ENCODE results near the gene GRB7.

The GRB7 gene

GRCh38 chr17:39755554-39756379 is 18.0 kb downstream of the GRB7 start:
- peak overlapping the region; percentile 69 for H2BK5ac ChIP-seq (ENCODE audit: low read length)
- H3K4me3 ChIP-seq (ENCODE audit: low read length in 2 of 2), result peak overlapping the region in 1 of 2 donors; percentile 61
- no peak overlapping the region for H2BK12ac ChIP-seq (ENCODE audit: low read length)
- no peak overlapping the region for H3K4ac ChIP-seq (ENCODE audit: low read length)
- H3K4me2 ChIP-seq (ENCODE audit: insufficient read depth, low read length, poor library complexity, severe bottlenecking), result no peak overlapping the region
- peak overlapping the region; percentile 100 for H2AFZ ChIP-seq (ENCODE audit: low read length)
- no peak overlapping the region for H4K8ac ChIP-seq (ENCODE audit: low read depth, low read length)
- peak overlapping the region; percentile 37 for H2BK15ac ChIP-seq (ENCODE audit: low read length)
- no peaks in the 10 kb centered on the region for H3K36me3 ChIP-seq (replicated peaks in 1 of 2; ENCODE audit: control insufficient read depth in 2 of 2, insufficient read depth in 2 of 2, low read length in 2 of 2)
- no peak overlapping the region for H3K14ac ChIP-seq (ENCODE audit: low read length)
- peaks cover 2 to 6% of the 10 kb centered on the region in 2 donors for H3K4me1 ChIP-seq (ENCODE audit: control insufficient read depth in 2 of 2, insufficient read depth in 1 of 2, low read depth in 1 of 2, low read length in 2 of 2)
- H2BK120ac ChIP-seq (ENCODE audit: low read depth, low read length), result no peak overlapping the region
- H3K79me1 ChIP-seq (ENCODE audit: low read depth, low read length), result no peaks in the 10 kb centered on the region
- H2AK5ac ChIP-seq (ENCODE audit: low read depth, low read length), result peak overlapping the region; percentile 83
- DNase-seq (ENCODE audit: low spot score), result no peak
- no peak overlapping the region for H4K91ac ChIP-seq (ENCODE audit: low read depth, low read length, poor library complexity)
- peaks cover 2% of the 10 kb centered on the region in 2 donors for H3K9me3 ChIP-seq (replicated peaks in 1 of 2; ENCODE audit: control insufficient read depth in 2 of 2, insufficient read depth in 1 of 2, low read depth in 1 of 2, low read length in 2 of 2)
- H3K27me3 ChIP-seq (ENCODE audit: control insufficient read depth in 3 of 3, insufficient read depth in 3 of 3, low read depth in 1 of 3, low read length in 3 of 3), result peaks cover 0 to 61% (median 20%) of the 10 kb centered on the region in 3 experiments
- H3K18ac ChIP-seq (ENCODE audit: low read length), result peak overlapping the region; percentile 61
- no peak overlapping the region for H3K23ac ChIP-seq (ENCODE audit: low read depth, low read length, poor library complexity)
- no CpG with 5 or more reads among the region's 18 CpGs for WGBS, 2 donors (ENCODE audit: extremely low coverage in 2 of 2, insufficient read length in 2 of 2, insufficient replicate concordance in 1 of 2)
- no peak overlapping the region for H3K27ac ChIP-seq (replicated peaks; ENCODE audit: low read length)
- H3K9ac ChIP-seq (ENCODE audit: low read depth, low read length, poor library complexity), result peak overlapping the region; percentile 74

DNA sequence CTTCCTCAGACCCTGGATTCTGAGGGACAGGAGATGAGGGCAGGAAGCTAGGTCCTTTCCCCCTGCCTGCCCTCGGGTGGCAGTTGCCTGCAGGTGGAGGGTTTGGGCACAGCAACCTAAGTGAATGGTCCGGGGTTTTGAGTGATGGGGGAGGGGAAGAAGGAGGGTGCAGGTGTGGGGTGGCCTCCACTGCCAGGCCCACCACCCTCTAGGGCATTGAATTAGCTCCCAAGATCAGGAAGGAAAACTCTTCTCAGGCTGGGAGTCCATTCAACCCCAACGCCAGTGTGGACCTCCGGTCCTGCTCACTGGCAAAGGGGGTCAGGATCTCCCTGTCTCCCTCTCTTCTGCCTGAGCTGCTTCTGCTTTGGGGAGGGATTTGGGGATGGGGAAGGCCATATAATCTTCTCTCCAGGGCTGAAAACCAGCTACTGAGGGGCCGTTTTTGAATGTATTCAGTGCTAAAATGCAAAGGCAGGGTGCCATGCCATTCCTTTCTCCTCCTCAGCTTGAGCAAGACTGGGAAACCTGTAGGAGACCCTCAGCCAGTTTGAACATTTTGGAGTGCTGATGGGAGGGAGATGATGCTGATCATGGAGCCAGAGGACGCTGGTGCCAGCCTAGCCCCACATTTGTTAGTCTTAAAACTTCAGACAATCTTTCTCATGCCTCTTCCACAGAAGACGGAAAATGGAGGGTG is 18.8 kb downstream of the GRB7 start:
- H2BK5ac ChIP-seq (ENCODE audit: low read length), result peak overlapping the region; percentile 69
- H2AFZ ChIP-seq (ENCODE audit: low read length), result no peak overlapping the region
- DNase-seq (ENCODE audit: low spot score), result no peak
- peaks cover 2% of the 10 kb centered on the region in 2 donors for H3K9me3 ChIP-seq (replicated peaks in 1 of 2; ENCODE audit: control insufficient read depth in 2 of 2, insufficient read depth in 1 of 2, low read depth in 1 of 2, low read length in 2 of 2)
- H3K27ac ChIP-seq (replicated peaks; ENCODE audit: low read length), result no peak overlapping the region
- H2BK12ac ChIP-seq (ENCODE audit: low read length), result no peak overlapping the region
- no peaks in the 10 kb centered on the region for H3K36me3 ChIP-seq (replicated peaks in 1 of 2; ENCODE audit: control insufficient read depth in 2 of 2, insufficient read depth in 2 of 2, low read length in 2 of 2)
- no peaks in the 10 kb centered on the region for H3K79me1 ChIP-seq (ENCODE audit: low read depth, low read length)
- H3K4ac ChIP-seq (ENCODE audit: low read length), result no peak overlapping the region
- peak overlapping the region; percentile 74 for H3K9ac ChIP-seq (ENCODE audit: low read depth, low read length, poor library complexity)
- peak overlapping the region; percentile 37 for H2BK15ac ChIP-seq (ENCODE audit: low read length)
- H3K4me3 ChIP-seq (ENCODE audit: low read length in 2 of 2), result no peak overlapping the region
- H3K23ac ChIP-seq (ENCODE audit: low read depth, low read length, poor library complexity), result no peak overlapping the region
- H3K18ac ChIP-seq (ENCODE audit: low read length), result peak overlapping the region; percentile 61
- no peak overlapping the region for H3K14ac ChIP-seq (ENCODE audit: low read length)
- WGBS, 2 donors (ENCODE audit: extremely low coverage in 2 of 2, insufficient read length in 2 of 2, insufficient replicate concordance in 1 of 2), result no CpG with 5 or more reads among the region's 7 CpGs
- H3K4me2 ChIP-seq (ENCODE audit: insufficient read depth, low read length, poor library complexity, severe bottlenecking), result no peak overlapping the region
- H3K27me3 ChIP-seq (ENCODE audit: control insufficient read depth in 3 of 3, insufficient read depth in 3 of 3, low read depth in 1 of 3, low read length in 3 of 3), result peaks cover 0 to 59% (median 20%) of the 10 kb centered on the region in 3 experiments
- no peak overlapping the region for H4K91ac ChIP-seq (ENCODE audit: low read depth, low read length, poor library complexity)
- H4K8ac ChIP-seq (ENCODE audit: low read depth, low read length), result no peak overlapping the region
- H2AK5ac ChIP-seq (ENCODE audit: low read depth, low read length), result peak overlapping the region; percentile 83
- no peak overlapping the region for H2BK120ac ChIP-seq (ENCODE audit: low read depth, low read length)
- peaks cover 2 to 4% of the 10 kb centered on the region in 2 donors for H3K4me1 ChIP-seq (ENCODE audit: control insufficient read depth in 2 of 2, insufficient read depth in 1 of 2, low read depth in 1 of 2, low read length in 2 of 2)

- Histone ChIP-seq H3K4me2 (ENCODE audit: insufficient read depth, low read length, poor library complexity, severe bottlenecking) (no peak overlapping the region), H2BK12ac (ENCODE audit: low read length) (no peak overlapping the region), H3K79me1 (ENCODE audit: low read depth, low read length) (no peaks in the 10 kb centered on the region), H3K9ac (ENCODE audit: low read depth, low read length, poor library complexity) (no peak overlapping the region), H2BK5ac (ENCODE audit: low read length) (no peak overlapping the region), H3K23ac (ENCODE audit: low read depth, low read length, poor library complexity) (no peak overlapping the region), H2AFZ (ENCODE audit: low read length) (no peak overlapping the region), H3K27ac (replicated peaks; ENCODE audit: low read length) (no peak overlapping the region), H4K91ac (ENCODE audit: low read depth, low read length, poor library complexity) (no peak overlapping the region), H3K4ac (ENCODE audit: low read length) (no peak overlapping the region), H3K4me3 (ENCODE audit: low read length in 2 of 2) (no peak overlapping the region), H3K27me3 (ENCODE audit: control insufficient read depth in 3 of 3, insufficient read depth in 3 of 3, low read depth in 1 of 3, low read length in 3 of 3) (peaks cover 0 to 59% (median 20%) of the 10 kb centered on the region in 3 experiments), H3K36me3 (replicated peaks in 1 of 2; ENCODE audit: control insufficient read depth in 2 of 2, insufficient read depth in 2 of 2, low read length in 2 of 2) (no peaks in the 10 kb centered on the region), H4K8ac (ENCODE audit: low read depth, low read length) (no peak overlapping the region), H2AK5ac (ENCODE audit: low read depth, low read length) (no peak overlapping the region), H2BK15ac (ENCODE audit: low read length) (no peak overlapping the region), H3K14ac (ENCODE audit: low read length) (no peak overlapping the region), H3K9me3 (replicated peaks in 1 of 2; ENCODE audit: control insufficient read depth in 2 of 2, insufficient read depth in 1 of 2, low read depth in 1 of 2, low read length in 2 of 2) (peaks cover 2% of the 10 kb centered on the region in 2 donors), H3K18ac (ENCODE audit: low read length) (no peak overlapping the region), H2BK120ac (ENCODE audit: low read depth, low read length) (no peak overlapping the region), H3K4me1 (ENCODE audit: control insufficient read depth in 2 of 2, insufficient read depth in 1 of 2, low read depth in 1 of 2, low read length in 2 of 2) (peaks cover 2 to 4% of the 10 kb centered on the region in 2 donors)
- no peak for DNase-seq (ENCODE audit: low spot score)
- no CpG with 5 or more reads among the region's 4 CpGs for WGBS, 2 donors (ENCODE audit: extremely low coverage in 2 of 2, insufficient read length in 2 of 2, insufficient replicate concordance in 1 of 2)
These were observed 19.5 kb downstream of the GRB7 start for GRCh38 chr17:39757176-39757662.
